DMS79 (cell line): ENCODE measurements around the gene NTM.

ENCODE experiments used
- DNase-seq: peaks from one replicate; lab custom pipeline; 2025; lab: John Stamatoyannopoulos, UW

NTM gene

DNA sequence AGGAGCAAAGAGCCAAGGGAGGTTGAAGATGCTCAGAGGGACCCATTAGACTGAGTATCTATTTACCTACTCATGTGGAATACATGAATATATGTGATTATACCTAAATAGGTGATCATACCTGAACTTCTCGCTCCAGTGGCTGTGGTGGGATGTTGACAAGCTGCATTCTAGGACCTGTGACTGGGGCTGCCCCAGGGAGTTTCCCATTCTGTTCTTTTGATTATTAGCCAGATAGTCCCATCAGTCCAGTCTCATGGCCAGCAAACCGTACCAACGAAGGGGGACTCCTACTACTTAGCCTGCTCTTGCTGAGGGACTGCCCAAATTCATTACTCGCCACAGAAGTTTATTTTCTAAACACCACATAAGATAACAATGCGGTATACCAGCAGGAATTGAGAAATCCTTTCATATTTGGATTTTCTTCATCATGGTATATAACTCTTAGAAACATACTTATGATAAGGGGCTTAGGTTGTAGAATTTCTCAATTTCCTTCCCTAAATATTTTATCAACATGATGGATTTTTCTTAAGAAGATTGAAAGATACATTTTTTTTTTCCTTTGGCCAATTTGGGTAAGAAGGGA, 273.9 kb downstream of the NTM start:
- DNase-seq, result no peak

DNA sequence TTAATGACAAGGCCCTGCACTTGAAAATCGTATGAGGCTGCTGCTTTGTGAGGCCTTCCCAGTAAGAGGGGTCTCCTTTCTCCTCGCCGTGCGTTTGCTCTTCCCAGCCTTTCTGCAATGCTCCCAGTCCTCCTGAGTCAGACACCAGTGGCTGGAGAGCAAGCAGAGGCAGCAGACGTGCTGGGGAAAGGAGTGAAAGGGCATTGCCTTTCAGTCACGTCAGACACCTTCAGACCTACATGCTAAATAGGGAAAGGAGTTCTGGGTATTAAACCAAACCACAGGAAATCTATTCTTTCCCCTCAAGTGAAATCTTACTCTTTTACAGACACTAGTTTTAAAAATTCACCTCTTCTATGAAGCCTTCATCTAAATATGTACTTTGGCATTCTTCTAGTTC, 274.8 kb downstream of the NTM start:
- no peak for DNase-seq

DNA sequence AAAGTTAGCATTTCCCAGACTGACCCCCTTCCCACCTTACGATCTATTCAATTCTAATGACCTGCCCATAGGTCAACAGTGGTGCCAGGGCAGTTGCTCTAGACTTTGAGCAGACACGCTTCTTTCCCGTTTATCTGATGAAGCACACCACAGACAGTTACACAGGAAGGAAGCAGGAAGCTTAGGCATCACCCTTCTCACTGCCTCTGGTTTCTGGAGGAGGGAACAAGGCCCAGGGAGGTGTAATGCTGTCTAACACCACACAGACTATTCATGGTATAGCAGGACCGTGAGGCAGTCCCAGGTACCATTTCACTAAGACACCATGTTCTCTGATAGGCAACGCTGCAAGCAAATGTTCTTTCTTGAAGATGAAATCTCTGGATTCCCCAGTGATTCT, 279.4 kb downstream of the NTM start:
- no peak for DNase-seq

DNA sequence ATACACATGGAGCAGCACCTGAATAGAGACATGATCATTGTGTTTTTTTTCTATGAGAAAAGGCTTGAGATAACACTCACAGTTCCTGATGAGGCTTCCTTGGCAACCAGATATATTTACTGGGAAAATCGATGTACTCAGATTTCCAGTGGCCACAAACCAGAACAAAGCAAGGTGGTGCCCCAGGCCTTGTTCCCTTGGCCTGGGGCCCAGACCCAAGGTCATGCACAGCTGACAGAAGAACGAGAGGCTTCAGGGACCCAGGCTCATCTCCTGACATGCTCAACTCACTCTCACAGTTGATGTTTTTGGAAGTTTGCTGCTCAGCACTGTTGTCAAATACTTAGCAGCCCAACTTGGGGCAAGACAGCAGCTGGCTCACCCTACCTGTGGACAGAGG, 281.8 kb downstream of the NTM start:
- peak; percentile 44 for DNase-seq

DNA sequence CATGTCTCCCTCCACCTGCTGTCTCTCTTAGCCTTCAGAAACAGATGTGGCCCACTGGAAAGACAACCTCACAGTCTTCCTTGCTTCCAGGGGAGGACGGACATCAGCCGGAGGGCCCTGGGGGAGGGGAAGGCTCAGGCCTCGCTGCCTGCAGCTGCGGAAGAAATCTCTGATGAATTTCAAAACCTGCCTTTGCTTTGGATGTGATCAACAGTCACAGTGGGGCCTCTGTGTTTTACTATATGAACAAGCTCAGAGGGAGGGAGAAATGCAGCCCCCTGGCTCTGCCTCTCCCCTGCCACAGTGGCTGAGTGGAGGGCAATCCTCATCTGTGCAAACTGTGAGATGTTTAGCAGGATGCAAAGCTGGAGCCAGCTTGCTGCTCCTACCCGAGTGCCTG, 282.8 kb downstream of the NTM start:
- no peak for DNase-seq

DNA sequence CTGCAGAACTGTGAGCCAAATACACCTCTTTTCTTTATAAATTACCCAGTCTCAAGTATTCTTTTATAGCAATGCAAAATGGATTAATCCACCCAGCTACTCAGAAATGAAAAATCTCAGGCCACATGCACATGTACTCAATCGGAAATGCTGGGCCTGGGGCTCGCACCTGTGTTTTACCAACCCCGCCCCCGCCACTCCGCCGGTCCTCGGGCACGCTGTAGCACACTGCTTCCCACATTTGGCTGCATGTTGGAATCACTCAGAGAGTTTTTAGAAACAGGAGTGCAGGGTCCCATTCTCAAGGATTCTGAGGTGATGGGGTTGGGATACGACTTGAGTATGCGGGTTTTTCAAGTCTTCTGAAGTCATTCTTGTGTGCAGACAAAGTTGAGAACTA, 284.4 kb downstream of the NTM start:
- DNase-seq, result no peak

DNA sequence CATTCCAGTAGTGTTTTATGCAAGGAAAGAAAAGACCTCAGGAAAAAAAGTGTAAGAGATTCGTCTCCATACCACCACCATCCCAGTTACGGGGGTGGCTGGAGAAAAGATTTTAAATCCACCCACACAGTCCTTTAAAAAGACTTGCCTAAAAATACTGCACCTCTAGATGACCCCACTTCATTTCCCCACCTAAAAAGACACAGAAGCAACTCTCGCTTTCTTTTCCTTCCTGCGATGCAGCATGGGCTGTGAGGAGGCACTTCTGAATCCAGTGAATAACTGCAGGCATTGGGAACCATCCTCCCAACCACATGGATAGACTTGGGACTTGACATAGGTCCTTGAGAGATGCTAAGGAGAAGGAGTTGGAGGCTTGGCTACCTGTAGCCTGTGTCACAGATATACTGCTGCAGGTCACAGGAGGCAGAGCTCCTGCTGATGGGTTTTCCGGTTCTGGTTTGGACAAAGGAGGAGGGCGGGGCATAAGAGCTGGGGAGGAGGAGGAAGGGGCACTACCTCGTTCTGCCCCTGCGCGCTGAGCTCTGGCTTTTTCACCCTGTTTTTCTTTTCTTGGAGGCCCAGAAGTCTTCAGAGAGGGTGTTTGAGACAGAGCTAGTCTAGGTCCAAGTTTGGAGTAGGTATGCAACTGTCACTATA, 285.9 kb downstream of the NTM start:
- no peak for DNase-seq

DNA sequence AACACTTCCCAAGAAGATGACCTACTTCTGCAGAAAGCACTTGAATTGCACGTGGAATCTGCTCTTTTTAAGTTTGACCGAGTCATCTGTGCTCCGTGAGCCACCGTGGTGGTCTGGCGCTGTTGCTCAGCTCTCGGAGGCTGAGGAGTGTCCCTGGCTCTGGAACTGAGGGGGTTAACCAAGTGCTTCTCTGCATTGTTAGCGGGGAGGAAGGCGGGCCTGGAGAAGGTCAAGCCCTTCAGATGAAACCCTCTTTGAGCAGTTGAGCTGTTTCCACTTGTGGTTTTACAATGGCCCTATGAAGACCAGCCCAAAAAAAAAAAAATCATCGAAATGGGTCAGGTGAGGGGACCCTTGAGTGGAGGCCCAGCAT, 286.4 kb downstream of the NTM start:
- peak; percentile 24 for DNase-seq

DNA sequence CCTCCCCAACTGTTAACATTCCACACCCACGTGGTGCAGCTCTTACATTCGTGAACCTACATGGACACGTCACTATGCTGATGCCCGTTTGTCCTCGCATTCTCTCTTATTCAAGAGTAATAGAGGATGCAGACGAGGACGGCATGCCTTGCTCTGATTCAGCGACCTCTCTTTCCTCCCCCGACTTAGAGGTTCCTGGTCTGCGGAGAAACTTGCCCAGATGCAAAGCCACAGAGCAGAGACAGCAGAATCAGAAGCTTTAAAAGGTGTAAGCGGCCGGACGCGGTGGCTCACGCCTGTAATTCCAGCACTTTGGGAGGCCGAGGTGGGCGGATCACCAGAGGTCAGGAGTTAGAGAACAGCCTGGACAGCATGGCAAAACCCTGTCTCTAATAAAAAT, 288.0 kb downstream of the NTM start:
- DNase-seq, result no peak

DNA sequence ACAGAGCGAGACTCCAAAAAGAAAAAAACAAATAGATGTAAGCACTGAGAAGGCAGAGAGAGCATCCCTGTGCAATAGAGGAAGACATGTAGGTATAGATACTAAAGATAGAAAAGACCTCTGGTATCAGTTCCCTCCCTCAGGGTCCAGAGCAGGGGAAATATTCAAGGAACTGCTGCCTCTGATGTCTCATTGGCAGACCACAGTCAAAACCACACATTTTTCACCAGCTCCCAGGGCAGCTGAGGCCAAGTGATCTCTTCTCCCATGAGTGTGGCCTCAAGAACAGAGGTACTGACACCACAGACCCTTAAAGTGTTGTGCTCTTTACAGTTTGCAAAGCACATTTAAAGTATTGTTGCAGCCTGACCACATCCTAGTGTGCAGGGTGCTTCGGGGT, 288.5 kb downstream of the NTM start:
- no peak for DNase-seq

DNA sequence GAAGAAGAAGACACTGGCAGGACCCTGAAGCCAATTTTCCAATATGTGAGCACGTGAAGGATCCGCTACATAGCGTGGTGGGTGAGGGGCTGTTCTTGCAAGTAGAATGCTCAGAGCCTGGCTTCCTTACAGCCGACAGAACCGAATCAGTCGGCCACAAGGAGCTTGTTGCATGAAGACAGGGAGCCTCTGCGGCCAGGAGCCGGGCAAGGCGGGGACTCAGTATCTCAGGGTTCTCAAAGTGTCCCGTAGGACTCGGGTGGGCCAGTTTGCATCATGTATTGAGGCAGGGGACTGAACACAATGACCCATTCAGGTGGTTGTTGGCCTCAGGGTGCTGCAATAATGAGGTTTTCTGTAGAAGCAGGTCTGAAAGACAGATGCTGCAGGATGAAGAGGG, 289.5 kb downstream of the NTM start:
- DNase-seq, result no peak

DNA sequence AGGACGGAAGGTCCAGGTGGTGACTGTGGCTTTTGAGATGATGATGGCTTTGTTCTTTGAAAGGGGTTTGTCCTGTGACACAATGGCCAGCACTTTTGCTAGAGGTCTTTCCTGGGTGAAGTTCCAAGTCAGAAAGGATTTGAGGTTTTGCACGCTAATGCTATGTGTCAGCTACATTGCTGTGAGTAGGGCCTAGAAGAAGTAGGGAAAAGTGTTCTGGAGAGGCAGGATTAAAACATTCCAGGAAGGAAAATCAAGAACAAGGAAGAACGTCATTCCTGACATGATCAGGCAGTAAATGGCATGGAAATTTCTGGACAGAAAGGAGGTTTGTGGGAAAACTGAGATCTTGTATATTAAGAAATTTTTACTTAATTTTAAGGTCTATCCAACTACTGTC, 290.7 kb downstream of the NTM start:
- DNase-seq, result no peak

DNA sequence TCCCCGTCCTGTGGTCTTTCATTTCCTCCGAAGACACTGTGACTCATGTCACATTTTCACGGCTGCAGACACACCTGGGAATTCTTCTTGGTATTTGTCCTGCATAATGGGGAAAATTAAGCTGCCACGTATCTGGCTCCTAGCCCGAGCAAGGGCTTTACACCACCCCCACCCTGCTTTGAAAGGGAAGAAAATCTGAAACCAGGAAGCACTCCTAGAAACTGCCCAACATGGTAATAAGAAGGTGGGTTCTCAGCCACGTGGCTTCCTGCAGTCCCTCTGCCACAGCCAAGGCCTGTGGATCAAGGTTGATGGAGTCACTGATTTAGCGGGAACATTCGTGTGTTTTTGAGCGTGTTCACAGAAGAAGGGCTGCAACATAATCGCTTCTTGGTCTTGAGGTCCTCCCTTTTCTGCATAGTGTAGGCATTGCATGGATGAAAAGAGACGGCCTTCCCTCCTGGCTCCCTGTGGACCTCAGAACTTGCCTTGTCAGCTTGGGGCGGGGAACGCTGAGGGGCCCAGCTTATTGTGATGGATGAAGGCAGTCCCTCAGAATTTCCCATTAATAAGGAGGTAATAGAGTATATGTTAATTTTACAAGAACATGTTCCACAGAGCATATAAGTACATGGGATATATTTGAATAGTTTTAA, 292.0 kb downstream of the NTM start:
- no peak for DNase-seq

DNA sequence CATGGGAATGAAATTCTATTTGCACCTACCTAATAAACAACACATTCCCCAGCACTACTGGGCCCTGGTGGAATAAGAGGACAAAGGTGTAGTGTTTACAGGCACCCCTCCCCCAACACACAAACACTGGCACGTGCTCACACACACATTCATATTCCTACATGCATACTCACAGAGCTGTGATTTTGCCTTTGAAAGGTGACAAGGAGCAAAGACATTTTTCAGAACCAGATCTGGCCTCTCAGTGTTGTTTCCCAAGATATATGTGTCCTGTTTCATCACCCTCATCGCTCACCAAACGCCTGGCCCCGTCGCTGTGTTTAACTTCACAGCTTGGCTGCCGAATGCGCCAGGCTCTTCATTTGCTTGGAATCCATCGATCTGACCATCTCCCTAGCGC, 292.6 kb downstream of the NTM start:
- DNase-seq, result no peak

DNA sequence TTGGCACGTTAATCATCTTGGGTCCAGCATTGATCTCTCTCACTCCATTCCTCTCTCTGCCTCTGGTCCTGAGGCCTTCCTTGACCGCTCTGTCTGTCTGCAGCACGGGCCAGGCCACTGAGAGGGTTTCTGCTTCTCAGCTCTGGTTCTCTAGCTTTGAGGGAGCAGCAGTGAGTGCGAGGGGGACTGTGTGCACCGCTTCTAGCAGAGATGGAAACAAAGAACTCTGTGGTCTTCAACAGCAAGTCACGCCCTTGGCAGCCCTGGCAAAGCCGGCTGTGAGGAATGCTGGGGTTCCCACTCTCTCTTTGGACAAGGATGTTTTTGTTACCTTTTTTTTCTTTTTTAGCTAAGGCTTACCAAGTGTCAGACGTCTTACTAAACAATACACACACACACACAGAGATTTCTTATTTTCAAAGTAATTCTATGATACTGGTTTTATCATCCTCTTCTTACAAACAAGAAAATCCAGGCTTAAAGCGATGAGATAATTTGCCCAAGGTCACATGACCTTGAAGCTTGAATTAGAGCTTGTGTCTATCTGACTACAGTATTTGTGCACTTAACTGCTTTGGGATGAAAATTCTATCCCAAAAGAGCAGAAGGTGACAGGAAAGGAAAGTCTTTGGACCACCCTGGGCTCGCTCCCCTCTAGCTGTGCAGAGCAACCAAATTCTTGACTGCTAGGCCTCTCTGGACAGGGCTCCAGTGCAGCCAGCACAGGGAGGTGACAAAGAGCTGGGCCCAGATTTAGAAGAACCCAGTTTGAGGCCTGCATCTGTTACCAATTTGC, 293.2 kb downstream of the NTM start:
- no peak for DNase-seq

DNA sequence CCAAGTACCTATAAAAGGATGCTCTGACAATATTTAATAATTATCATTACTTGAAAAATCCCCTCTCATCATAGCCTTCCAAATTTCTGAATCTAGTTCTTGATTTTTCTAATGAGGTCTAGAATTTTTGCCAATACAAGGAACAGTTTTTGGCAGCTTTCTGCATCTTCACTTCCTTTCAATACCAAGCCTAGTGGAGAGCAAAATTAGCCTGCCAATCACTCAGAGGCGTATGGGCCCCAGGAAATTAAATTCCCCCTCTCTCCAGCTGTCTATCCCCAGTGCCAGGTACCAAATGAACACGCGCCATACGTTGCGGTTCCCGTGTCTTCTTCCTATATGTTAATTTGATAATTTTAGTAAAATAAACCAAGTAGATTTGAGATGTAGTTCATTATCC, 293.9 kb downstream of the NTM start:
- no peak for DNase-seq

DNA sequence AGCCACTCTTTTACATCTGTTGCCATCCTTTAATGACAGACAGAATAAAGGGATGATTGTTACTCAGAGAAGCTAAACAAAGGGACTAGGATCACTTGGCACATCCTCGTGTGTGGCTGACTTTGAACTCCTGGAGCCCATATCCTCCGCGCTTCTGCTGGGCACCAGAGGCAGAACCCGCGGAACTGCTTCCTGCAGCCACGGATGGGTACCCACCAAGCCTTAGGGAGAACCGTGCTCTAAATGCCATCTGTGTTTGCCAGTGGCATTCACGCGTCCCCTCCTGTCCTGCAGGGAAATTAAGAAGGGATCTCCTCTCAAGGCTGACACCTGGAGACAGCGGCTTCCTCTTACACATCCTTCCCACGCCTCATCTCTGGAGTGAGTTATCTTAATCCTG, 294.4 kb downstream of the NTM start:
- DNase-seq, result no peak

DNA sequence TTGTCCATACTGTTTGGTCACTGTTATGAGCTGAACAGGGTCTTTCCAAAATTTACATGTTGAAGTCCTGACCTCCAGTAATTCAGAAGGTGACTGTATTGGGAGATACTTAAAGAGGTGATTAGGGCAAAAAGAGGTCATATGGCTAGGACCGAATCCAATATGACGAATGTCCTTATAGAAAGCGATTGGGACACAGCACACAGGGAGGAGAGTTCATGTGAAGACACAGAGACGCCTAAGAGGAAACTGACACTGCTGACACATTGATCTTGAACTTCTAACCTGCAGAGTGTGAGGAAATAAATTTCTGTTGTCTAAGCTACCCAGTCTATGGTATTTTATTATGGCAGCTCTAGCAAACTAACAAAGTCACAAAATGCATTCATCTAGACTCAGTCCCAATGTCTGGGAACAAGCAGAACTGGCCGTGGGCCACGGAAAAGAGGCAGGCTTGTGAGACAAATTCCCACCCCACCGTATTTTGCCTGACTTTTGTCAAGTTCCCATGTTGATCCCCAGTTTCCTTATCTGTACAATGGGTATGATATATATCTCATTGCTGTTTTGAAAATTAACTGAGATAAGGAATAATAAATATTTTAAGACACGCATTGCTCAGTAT, 295.0 kb downstream of the NTM start:
- DNase-seq, result no peak

DNA sequence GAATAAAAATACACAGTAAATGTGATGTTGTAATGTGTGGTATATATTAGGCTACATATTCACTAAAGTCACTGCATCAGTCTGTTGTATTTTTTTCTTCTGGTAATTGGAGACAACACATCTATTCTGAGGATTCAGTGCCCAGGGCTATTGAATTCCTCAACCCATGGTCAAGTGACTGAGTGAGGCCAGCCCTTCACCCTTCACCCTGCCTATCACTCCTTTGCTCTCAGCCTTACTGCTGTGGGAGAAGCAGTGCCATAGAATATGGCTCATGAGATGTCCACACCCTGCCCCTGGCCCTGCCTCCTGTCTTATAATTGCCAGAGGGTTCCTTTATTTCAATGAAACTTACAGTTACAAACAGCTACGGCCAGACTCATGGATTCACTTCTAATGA, 295.6 kb downstream of the NTM start:
- no peak for DNase-seq

DNA sequence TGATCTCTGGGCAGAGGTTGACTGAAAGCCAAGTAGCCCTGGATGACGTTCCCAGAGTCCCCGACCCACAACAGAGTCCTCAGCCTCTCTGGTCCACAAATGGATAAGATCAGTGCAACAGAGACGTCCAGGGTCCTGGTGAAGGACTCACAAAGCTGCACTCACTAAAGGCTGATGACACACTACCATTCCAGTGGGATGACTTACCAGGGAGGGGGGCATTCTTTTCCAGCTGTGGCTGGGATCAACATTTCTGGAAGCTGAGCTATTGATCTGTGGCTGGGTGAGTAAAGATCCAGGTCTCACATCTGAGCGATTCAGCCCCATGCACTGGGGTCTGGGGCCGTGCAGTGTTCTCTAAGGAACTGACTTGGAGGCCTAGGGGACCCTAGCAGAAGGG, 296.2 kb downstream of the NTM start:
- no peak for DNase-seq

DNA sequence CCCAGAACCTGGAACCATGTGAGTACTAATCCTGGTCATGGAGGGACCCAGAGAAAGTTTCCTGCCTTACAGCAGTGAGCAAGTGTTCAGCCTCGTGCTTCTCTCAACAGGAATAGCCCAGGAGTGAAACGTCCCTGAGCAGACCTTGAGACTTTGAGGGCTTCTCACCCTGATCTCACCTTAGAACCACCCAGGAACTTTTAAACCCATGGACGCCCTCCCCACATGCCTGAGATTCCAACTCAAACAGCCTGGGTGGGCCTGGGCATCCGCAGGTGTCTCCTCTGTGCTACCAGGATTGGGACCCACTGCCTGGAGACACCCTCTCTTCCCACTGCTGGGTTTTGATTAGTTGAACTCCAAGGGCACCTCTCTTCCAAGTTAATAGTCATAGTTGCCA, 297.2 kb downstream of the NTM start:
- DNase-seq, result no peak

DNA sequence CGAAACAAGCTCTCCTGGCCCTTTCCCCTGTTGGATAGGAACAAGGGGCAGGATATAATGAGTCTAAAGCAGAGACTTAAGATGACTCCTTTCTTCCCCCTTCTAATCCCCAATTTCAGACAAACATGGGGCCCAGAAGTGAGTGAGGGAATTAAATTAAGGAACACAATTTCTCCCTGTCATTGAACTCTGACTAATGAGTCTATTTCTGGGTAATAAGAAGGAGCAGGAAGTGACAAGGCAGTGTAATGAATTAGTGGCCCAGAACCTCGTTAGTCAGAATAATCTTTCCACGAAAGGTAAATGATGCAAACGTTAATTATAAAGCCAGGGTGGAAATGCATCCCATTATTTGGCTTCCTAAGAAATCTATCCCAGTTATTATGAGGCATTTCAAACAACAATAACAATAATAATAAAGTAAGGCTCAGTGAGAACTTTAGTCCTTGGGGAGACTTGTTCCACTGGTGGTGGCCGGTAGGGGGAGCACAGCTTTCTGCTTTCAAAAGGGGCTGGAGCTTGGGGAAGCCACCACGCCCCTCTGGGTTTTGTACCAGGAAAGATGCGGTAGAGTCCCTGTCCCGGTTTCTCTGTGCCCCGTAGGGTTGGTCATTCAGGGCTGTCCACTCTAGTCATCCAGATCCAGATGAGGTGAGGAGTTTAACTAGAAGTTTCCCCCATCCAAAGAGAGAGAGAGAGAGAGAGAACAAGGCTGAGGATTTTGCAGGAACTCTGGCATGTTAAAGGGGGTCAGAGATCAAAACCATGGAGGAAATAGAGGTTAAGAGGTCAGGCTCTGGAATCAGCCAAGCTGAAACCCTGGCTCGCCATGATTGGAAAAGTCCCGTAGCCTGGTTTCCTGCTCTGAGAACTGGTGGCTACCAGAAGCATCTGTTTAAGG, 298.3 kb downstream of the NTM start:
- DNase-seq, result no peak
